GM21528 (cell line): ENCODE measurements around the gene FTO.
"Not testable (repeated sequence)": the region's sequence is repeated elsewhere in the genome, so short reads cannot be mapped to it uniquely, and the experiment has no call there.

Experiments
- ATAC-seq: cut with Tn5 transposase; IDR thresholded peaks from one replicate; pipeline ENCODE4 v1.9.1; 2021; ENCODE audit warnings: mild to moderate bottlenecking, moderate library complexity; ENCODE audit not compliant: unreplicated experiment, low FRiP score

Gene FTO

DNA sequence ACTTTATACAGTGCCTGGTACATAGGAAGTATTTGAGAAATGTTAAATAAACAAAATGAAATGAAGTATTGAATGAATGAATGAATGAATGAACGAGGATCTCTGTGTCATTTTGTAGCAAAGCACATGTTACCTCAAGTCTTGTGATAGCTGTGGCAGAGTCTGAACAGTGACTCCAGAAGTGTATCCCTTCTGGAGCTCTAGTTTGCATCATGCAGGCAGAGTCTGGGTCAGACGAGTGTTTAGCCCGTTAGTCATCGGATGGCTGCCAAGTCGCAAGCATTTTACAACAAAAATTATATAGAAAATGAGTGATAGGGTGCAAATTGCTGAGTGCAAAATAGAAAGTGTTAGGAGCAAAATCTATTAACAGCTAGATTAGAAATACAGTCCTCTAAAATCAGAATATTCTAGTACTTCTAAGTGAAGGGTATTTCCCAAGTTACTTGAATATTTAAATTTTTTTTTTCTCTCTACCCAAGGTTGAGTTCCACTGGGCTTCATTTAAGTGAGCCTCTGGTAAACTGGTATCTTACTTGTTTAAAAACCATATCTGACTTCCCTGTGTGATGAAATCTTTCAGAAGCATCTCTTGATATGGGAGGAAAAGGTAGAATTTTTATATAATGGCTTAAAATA is 113.3 kb downstream of the FTO start:
- no peak for ATAC-seq

DNA sequence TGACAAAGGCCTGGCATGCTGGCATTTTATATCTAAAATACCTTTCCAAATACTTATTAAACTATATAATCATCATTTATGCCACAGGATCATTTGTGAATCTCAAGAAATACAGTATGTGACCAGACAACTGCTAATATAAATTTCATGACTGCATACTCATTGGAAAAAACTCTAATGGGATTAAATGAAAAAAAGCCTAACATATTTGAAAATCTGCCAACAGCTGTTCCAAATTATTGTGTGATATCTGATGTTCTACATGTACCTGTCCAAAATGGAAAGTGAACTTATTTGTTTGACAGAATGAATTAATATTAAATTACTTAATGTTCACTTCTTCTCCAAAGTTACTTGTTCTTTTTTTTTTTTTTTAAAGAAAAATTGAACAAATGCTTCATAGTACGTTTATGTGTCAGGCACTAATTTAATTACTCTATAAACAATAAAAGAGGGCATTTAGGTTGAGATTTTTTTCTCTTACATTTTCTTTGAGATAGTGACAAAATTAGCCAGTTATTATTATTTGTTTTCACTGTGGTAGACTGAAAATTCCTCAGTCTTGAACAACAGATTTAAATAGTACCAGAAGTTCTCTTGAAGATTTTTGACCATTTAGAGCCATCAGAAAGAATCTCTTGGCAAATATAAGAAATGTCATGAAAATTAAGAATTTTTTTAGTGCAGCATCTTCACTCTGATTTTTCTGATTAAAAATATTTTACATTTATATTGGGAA is 114.0 kb downstream of the FTO start:
- ATAC-seq, result no peak

DNA sequence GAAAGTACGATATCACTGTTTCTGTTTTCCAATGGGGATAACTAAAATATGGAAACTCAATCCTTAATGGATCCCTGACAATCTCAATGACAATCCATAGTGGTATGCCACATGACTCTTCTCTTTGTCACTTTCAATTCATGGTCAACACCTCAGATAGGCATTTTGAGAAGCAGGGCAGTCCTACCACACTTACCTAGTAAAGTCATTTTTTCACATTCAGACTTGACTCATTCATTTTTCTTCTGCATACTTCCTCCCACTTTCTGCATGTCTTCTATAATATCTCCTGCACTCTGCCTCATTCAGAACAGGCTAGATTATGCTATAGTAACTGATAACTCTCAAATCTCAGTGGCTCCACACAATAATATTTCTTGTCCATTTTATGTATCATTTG is 117.5 kb downstream of the FTO start:
- ATAC-seq, result no peak

DNA sequence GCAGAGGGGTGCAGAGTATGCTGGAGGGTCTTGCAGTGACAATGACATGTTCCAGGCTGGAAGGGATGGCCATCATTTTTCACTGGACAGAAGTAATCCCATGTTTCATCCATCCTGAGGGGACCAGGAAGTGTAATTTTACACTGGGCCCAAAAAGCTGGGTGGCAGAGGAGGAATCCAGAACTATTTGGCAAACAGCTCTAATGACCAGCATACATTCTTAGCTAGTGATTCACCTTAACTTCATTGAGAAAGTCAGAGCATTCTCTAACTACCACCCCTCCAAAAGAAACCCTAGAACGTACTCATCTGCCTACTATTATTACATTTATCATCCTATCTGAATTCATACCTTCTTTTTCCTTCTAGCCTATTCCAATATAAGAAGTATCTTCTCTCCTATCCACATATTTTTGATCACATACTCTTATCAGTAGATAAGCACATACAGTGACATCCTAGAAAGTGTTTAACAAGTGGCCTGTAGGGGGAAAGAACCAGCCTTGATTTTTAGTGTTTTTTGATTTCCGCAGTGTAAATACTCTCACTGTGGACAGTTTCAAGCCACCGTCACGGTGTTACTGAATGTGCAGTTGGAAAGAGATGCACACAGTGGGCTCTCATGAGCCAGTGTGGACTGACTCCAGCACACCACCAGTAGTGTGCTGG is 118.1 kb downstream of the FTO start:
- ATAC-seq, result no peak

DNA sequence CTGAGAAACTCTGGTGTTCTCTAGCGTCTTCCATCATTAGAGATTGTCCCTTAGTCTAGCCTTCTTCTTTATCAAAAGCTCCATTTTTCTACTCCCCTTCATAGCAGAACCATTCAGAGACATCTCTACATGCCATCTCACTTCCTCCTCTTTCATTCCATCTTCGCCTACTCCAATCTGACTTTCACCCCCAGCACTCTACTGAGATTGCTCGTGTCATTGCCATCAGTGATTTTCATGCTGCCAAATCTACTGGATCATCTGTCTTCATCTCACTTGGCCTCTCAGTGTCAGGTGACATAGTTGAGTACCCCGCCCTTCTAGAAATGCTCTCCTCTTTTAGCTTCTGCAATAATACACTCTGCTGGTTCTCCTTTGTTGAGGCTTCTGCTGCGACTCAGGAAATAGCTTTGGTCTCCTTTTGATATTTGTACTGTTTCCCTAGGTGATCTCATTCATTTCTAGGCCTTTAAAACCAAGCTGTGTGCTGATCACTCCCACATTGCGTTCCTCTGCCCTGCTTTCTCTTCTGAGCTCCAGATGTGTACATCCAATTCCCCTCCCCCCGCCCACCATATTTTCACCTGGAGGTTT is 119.1 kb downstream of the FTO start:
- ATAC-seq, result peak; percentile 54

DNA sequence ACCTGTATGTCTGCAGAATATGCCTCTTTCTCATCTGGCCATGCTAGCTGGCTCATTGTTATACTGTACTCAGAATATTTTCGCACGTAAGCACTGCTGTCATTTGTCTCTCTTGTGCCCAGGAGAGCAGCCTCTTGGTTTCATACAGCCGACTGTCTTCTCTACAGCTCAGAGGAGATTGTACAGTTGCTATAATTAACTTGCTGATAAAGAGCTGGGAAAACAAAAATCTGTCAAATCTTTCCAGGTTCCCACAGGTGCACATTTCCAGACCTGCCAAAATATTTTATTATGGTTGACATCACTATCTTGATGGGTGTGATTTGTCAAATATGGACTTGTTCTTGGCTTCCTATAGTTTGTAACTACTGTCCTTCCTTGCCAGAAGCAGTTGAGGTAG is 122.7 kb downstream of the FTO start:
- no peak for ATAC-seq

DNA sequence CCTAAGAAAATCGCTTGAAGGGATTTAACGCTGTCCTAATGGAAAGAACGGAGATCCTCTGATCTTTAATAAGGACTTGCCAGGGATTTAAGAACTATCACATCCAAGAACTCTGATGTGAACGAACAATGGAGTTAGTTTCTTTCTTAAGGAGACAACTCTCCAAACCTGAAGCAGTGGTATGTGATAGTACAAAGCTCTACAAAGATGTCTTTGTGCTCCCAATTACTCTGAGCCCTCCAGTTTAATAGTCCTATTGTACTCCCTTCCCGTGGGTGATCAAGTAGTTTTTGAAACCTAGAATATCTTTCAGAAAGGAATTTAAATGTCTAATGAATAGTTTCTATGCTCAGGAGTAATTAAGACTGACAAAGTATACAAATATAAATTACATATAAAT is 123.8 kb downstream of the FTO start:
- ATAC-seq, result no peak

DNA sequence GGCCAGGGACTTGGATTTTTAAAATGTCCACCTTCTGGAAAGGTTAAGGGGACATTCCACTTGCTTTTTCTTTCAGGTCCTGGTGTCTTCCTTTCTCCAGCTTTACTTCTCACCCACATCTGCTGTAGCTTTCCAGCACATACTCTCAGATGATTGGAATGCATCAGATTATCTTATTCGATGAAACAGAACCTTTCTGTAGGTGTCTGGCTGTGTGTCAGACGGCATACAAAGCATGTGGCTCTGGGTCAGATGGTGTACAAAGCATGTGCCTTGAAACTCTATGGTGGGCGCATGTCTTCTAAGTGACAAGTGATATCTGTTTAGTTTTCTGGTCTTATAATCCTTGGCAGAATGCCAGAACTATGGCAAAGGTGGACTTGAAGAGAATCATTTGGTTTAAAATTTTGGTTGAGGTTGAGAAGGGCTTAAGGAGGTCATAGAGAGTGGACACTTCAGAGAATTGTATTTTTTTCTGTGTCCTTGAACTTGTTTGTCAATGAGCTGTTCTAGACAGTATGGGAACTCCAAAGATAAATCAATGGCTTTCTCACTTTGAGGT is 125.3 kb downstream of the FTO start:
- no peak for ATAC-seq

DNA sequence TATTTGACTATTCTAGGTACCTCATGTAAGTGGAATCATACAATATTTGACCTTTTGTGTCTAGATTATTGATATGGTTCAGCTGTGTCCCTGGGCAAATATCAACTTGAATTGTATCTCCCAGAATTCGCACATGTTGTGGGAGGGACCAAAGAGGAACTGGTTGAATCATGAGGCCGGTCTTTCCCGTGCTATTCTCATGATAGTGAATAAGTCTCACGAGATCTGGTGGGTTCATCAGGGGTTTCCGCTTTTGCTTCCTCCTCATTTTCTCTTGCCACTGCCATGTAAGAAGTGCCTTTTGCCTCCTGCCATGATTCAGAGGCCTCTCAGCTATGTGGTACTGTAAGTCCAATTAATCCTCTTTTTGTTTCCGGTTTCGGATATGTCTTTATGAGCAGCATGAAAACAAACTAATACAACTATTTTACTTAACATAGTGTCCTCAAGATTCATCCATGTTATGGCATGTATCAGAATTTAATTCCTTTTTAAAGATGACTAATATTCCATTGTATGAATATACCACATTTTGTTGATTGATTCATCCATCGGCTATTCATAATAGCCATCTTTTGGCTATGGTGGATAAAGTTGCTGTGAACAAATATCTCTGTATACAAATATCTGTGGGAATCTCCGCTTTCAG is 129.1 kb downstream of the FTO start:
- no peak for ATAC-seq

DNA sequence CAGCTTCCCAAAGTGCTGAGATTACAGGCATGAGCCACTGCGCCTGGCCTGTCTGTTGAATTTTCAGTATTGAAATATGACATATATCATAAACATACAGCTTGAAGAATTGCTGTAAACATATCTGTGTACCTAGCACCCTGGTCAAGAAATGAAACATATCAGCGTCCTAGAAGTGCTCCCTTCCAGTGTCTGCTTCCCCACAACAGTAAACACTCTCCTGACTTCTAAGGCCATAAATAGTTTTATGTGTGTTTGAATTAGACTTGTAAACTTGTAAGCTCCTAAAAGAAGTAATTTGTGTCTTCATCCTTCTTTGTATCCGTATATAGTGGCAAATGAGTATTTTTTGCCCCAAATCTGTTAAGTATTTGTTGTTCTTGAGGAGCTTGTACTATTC is 132.2 kb downstream of the FTO start:
- ATAC-seq, result no peak

DNA sequence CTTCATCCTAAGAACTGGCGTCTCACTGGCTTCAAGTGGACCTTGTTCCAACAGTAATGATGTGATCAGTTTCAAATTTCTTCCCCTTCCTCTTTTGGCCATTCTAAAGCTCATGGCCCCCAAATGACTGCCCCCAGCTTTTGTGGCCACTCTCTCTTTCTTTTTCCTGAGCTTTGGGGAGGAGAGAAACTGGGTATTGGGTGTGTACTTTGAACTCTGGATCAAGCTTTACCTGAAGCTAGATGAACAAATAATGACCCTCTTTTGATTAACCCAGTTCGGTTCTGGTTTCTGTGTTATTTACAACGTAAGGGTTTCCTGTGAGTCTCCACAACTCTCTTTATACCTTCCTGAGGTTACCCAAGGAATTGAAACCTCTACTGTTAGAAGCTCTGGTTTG is 132.7 kb downstream of the FTO start:
- no peak for ATAC-seq

DNA sequence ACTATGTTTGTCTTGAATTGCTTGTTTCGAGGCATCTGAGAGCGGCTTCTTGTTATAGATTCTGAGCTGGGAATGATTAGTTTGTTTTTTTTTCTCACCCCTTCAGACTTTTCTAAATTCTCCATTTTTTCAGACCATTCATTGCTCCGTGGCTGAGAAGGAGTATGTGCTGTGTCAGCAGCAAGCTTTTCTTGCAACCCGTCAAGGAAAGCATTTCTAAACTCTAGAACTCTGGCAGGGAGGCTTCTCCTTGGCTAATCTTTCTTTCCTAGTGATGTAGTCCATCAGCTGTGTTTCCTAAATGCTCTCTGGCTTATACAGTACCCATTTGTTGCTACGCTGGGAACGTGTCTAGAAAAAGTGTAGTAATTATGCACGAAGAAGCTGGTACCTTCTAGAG is 133.5 kb downstream of the FTO start:
- no peak for ATAC-seq

DNA sequence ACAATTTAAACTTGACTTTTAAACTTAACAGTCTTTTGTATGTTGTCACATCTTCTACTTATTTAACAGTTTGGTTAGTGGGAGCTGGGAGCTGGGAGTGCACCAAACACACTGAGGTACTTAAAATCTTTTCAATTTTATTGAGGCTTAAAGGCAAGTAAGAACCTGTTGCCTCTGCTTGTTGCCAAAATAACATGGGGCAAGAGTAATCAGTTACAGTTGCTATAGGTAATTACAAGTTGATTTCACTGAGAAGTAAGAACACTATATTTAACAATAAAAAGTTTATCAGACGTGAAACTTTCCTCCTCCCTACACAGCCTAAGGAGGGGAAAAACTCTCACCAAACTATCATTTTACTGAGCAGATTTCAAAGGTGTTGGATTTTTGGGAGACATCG is 135.2 kb downstream of the FTO start:
- no peak for ATAC-seq

DNA sequence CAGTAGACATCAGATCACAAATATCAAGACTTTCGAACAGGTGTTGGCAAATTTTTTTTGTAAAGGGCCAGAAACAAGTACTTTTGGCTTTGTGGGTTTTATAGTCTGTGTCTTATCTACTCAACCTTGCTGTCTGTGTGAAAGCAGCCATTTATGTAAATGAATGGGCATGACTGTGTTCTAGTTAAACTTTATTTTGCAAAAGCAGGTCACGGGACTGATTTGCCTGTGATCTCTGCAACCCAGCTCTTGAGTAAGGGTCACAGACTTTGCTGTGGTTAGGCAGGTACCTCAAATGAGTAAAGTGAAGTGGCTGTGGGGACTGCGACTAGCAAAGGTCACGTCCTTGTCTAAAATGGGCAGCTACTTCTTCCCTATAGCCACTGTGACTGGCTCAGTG is 136.5 kb downstream of the FTO start:
- ATAC-seq, result no peak

DNA sequence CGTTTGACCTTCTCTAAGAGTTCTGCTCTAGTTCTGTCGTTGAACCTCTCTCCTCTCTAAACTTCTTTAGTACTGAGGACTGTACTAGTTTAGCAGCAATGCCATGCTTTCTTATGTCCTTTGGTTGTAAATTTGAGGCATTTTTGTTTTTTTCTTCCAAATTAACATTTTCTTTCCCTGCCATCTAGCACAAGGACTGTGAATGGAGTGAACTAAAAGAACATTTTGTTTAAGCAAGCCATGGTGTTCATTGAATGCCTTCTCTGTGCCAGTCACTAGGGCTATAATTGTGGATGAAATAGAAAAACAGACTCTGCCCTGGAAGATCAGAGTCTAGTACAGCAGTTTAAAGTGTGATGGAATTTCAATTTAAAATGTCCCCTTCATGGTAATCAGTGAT is 137.9 kb downstream of the FTO start:
- no peak for ATAC-seq

DNA sequence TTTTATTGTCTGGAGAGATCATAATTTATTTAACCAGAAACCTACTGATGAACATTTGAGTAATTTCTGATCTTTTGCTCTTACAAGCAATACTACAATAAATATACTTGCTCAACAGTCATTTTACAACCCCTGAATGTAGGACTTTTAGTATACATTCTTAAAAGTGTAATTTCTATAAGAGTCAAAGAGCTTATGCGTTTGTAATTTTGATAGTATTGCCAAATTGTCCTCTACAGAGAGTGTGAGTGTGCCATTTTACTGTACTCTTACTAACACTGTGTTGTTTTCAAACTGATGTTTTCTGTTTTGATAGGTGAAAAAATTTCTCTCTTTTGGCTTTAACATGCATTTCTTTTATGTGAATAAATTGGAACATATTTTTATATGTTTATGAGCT is 139.1 kb downstream of the FTO start:
- no peak for ATAC-seq

DNA sequence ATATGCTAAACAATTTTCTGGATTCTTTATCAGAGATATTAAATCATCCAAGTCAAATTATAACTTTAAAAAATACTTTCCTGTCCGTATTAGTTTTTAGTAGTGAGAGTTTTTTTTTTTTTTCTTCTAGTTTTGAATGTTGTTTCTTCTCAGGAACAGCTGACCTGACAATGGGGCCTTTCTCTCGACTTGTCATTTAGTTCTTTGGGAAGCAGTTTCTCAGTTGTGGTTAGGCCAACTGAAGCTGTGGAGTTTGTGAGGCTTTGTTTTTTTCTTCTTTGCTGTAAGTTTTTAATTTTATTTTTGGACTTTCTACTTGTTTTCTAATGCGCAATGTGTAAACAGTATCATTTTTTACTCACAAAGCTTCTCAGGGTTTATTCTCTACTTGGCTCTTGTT is 140.8 kb downstream of the FTO start:
- no peak for ATAC-seq

DNA sequence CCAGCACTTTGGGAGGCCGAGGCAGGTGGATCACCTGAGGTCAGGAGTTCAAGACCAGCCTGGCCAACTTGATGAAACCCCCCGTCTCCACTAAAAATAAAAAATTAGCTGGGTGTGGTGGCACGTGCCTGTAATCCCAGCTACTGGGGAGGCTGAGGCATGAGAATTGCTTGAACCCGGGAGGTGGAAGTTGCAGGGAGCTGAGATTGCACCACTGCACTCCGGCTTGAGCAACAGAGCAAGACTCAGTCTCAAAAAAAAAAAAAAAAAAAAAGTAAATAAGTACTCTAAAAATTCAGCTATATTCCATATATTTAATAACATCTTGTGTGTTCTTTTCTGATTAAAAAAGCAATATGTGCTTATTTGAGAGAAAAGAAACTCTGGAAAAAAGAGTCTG is 142.6 kb downstream of the FTO start:
- not testable (repeated sequence) for ATAC-seq

DNA sequence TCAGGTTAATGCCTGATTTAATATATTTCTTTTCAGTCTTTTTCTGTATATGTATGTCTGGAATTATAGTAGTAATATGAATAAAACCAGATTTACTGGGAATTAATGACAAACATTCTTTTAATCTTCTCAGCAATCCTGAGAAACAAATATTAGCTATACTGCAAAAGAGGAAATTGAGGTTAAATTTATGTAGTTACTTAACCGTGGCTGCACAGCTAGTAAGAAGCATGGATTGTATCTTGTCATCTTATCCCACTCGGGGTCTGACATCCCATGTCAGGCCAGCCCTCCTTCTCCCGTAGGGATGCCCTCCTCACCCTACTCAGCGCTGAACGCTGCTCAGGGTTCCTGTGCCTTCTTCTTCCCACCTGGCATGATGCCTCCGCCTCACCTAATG is 143.0 kb downstream of the FTO start:
- ATAC-seq, result no peak

DNA sequence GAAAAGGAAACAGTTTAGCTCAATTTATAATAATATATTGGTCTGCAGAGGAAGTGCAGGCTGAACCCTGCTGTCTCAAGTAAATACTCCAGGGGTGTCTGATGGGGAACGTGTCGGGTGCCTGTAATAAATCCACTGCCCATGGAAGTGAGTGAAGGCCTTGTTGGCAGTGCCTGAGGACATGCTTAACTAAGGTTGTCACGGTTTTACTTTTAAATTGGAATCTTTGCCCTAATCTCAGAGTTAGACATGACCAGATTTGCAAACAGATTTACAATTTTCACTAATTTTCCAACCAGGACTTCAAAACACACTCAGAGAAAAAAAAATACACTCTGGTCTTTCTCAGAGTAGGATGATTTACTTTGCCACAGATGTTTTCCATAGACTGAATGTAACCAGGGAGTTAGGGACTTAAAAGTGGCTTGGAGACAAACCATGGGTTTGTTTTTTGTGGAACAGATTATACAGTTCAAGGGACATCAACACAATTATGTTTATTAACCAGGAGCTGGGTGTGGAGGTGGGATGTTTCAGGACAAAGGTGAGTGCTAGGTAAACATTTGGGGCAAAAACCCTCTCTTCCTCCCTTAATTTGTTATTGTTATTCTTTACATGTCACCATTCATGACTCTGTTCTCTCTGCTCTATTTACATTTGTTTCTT is 144.5 kb downstream of the FTO start:
- no peak for ATAC-seq
